Effector CD4-positive, alpha-beta T cell (primary cell): ENCODE results near the gene MMP14.
"Not testable (repeated sequence)": the region's sequence is repeated elsewhere in the genome, so short reads cannot be mapped to it uniquely, and the experiment has no call there.

Experiments used
- DNase-seq: peaks from one replicate; pipeline ENCODE4 v3.0.0-alpha.2; 2020

Gene MMP14

DNA sequence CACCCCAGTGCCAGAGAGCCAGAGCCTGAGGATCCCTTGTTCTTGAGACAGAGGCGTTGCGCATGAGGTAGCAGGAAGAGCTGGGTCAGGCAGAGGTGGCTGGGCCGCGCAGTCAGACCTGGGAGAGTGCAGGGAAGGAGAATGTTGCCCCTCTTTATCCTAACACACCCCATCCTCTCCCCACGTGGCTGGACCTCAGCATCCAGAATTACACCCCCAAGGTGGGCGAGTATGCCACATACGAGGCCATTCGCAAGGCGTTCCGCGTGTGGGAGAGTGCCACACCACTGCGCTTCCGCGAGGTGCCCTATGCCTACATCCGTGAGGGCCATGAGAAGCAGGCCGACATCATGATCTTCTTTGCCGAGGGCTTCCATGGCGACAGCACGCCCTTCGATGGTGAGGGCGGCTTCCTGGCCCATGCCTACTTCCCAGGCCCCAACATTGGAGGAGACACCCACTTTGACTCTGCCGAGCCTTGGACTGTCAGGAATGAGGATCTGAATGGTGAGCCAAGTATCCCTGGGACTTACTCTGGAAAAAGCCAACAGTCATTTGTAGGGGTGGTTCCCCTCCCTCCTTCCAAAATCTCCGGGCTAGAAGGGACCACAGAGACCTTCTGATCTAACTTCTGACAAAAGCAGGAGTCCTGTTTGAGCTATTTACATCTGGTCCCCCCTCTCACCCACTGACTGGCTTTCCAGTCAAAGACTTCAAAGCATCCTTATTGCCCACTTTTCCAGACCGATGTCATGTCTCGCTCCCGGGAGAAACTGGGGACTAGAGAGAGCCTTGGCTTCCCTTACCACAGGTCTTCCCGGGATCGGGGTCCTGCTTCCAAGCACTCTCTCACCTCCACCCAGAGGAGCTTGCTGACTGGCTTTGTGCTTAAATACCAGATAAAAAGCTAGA lies 6.1 kb downstream of the MMP14 start:
- DNase-seq, result no peak

DNA sequence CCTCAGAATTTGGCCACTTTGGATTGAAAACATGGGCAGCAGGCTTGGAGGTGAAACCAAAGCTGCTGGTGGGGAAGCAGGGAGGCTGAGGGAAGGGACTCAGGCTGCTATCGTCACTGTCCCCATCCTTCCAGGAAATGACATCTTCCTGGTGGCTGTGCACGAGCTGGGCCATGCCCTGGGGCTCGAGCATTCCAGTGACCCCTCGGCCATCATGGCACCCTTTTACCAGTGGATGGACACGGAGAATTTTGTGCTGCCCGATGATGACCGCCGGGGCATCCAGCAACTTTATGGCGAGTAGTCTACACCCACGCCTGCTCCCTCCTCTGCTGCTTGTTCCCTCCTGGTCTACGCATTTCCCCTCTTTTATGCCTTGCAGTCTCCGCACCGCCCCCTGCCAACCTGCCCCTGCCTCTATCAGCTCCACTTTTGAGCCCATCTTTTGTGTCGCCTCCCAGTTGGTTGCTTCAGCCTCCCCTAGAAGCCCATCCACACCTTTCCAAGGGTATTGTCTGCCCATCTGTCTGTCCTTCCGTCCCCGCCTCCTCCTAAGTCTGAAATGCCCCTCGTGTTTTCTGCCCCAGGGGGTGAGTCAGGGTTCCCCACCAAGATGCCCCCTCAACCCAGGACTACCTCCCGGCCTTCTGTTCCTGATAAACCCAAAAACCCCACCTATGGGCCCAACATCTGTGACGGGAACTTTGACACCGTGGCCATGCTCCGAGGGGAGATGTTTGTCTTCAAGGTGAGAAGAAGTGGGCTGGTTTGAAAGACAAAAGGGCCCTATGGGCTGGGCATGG lies 6.9 kb downstream of the MMP14 start:
- DNase-seq, result no peak

DNA sequence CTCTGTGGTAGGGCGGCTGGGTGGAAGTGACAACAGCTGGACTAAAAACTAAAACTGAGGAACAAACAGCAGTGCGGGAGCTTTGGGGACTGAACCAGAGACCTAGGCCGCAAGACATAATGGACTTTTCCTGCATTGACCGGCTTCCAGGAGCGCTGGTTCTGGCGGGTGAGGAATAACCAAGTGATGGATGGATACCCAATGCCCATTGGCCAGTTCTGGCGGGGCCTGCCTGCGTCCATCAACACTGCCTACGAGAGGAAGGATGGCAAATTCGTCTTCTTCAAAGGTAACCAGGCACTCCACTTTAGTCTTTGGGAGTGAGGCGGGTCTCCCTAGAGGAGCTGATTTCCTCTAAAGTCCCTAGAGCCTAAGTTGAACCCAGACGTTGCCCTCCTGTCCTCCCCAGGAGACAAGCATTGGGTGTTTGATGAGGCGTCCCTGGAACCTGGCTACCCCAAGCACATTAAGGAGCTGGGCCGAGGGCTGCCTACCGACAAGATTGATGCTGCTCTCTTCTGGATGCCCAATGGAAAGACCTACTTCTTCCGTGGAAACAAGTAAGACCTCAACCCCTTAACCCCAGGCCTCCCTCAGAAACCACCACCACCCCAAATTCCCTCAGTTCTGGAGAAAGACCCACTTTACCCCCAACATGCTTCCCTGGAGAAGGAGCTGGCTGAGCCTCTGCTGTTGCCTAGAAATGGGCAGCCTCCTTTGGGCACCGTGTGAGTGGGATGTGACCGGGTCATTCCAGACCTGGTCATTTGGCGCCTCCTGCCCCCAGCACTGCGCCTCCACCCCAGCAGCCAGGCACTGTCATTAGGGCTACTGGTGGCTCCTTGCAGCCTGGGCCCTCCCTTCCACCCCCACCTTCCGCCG lies 8.1 kb downstream of the MMP14 start:
- DNase-seq, result no peak

DNA sequence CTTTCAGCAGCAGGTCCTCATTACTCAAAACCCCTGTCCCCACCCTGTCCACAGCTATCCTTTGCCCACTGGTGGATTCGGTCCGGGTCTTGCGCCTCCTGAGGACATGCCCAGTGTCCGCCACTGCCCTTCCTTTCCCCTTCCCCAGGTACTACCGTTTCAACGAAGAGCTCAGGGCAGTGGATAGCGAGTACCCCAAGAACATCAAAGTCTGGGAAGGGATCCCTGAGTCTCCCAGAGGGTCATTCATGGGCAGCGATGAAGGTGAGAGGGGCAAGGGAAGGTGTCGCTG lies 8.7 kb downstream of the MMP14 start:
- no peak for DNase-seq

DNA sequence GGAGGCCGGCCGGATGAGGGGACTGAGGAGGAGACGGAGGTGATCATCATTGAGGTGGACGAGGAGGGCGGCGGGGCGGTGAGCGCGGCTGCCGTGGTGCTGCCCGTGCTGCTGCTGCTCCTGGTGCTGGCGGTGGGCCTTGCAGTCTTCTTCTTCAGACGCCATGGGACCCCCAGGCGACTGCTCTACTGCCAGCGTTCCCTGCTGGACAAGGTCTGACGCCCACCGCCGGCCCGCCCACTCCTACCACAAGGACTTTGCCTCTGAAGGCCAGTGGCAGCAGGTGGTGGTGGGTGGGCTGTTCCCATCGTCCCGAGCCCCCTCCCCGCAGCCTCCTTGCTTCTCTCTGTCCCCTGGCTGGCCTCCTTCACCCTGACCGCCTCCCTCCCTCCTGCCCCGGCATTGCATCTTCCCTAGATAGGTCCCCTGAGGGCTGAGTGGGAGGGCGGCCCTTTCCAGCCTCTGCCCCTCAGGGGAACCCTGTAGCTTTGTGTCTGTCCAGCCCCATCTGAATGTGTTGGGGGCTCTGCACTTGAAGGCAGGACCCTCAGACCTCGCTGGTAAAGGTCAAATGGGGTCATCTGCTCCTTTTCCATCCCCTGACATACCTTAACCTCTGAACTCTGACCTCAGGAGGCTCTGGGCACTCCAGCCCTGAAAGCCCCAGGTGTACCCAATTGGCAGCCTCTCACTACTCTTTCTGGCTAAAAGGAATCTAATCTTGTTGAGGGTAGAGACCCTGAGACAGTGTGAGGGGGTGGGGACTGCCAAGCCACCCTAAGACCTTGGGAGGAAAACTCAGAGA lies 9.6 kb downstream of the MMP14 start:
- DNase-seq, result no peak

DNA sequence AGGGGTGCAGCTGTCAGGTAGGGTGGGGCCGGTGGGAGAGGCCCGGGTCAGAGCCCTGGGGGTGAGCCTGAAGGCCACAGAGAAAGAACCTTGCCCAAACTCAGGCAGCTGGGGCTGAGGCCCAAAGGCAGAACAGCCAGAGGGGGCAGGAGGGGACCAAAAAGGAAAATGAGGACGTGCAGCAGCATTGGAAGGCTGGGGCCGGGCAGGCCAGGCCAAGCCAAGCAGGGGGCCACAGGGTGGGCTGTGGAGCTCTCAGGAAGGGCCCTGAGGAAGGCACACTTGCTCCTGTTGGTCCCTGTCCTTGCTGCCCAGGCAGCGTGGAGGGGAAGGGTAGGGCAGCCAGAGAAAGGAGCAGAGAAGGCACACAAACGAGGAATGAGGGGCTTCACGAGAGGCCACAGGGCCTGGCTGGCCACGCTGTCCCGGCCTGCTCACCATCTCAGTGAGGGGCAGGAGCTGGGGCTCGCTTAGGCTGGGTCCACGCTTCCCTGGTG lies 10.5 kb downstream of the MMP14 start:
- no peak for DNase-seq

DNA sequence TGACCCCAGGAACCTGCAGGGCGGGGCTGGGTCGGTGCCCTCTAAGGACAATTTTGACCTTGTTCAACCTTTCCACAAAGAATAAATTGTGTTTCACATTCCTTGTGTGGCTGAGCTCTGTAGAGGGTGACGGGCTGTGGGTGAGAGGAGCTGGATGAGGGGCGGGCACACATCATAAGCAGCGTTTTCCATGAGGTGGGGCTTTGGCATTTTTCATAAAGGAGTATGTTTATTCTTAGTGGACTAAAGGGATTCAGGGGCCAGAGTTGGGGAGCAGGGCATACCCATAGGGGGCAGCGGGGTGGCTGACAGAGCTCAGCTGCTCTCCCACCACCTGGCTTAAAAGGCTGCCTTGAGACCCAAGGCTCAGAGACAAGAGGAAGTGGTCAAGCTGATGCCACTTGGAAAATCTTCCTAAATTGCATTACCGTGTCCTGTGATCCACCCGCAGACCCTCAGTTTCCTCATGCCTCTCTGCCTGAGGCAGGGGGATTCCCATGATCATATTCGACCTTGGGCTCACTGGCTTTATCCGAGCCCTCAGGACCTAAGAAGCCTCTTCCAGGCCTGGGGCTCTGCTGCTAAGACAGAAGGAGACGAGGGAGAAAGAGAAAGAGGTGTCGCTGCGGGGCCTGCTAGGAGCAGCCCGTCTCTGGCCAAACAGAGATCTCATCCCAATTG lies 11.4 kb downstream of the MMP14 start:
- DNase-seq, result no peak

DNA sequence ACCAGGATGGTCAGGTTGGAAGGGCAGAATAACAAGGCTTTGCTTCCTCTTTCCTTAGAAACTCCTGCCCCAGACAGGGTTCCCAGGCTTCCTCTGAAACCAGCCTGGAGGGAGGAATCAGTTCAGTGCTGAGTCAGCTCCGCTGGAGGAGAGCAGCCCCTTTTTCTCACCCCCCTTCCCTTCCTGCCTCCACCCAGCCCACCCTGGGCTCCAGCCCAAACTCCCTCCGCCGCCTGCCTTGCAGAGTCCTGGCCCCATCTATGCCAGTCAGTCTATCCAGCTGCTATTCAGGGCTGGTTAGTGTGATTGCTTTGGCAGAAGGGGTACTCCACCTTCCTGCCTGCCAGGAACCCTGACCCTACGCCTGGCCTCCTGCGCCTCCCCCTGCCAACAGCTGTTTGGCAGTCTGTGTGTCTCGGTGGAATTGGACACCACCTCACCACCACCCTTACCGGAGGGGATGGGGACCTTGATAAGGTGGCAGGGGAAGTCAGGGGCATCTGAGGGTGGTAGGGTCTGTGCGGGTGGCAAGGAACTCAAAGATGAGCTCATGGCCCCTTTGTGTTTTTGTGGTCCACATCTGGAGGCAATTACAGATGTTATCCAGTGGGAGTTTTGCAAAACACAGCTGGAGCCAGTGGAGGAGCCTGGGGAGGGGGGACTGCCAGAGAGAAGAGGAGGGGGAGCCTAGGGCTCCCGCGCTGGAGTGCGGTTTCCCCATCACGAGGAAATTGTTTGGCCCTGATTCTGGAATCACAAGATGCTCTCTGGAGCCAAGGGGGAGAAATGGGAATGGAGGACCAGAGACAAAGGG lies 12.2 kb downstream of the MMP14 start:
- DNase-seq, result no peak

DNA sequence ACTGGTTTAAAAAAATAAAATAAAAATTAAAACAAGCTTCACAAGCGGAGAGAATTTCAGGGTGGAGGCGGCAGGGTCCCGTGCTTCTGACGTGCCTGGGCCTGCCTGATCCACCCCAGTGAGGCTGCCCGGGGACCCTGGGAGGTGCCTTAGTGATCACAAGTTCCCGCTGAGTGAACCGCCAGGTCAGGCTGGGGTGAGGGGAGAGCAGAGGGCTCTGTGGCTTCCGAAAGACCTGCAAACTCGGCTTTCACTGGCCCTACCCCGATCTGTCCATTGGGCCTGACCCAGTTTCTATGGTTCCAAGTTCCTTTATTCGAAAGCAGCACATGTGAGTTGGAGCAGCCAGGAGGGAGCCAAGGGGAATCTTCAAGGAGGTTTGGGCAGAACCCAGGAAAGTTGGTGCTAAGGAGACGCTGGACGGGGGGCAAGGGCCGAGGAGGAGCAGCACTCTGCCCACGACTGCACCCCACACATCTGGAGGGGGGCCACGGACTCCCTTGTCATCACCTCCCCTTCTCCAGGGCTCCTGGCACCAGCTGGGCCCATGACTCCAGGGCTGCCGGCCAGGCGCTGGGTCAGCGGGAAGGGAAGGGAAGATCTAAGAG lies 12.9 kb downstream of the MMP14 start:
- no peak for DNase-seq

DNA sequence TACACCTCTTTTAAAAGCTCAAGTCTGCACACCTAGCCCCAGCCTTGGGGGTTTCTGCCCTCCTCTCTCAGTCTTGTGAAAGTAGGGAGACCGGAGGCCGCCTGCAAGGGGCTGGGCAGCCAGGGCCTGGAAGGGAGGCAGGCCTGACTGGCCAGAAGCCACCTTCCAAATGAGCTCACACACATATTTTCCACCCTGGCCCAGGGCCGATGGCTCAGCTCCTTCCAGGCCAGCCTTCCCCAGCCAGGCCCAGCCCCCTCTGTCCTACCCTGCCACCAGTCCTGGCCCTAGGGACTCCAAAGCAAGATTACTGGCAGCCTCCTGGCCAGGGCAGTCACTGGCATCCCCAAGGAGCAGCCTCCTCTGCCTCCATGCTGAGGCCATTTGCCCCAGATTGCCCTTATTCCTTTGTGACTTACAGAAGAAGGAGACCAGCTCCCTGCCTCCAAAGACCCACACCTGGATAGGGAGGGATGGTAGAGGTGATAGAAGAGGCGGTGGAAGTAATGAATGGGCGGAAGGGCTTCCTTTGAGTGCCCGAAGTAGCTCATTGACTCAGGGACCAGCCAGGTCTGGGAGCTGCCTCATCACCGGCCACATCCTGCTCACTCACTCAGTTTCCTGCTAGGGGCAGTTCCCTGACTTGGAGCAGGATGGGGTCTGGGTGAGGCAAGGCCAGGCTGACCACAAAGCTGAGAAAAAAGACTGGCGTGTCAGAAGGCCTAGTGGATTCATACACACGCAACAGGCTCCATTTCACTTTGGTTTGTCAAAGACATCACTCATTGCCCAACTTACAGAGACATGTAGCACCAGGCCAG lies 14.8 kb downstream of the MMP14 start:
- no peak for DNase-seq

DNA sequence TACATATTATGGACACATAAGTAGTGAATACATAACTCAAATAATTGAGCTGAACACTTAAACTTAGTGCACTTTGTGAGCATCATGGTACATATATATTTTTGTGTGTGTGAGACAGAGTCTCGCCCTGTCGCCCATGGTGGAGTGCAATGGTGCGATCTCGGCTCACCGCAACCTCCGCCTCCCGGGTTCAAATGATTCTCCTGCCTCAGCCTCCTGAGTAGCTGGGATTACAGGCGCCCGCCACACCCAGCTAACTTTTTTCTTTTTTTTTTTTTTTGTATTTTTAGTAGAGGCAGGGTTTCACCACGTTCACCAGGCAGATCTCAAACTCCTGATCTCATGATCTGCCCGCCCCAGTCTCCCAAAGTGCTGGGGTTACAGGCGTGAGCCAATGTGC lies 15.8 kb downstream of the MMP14 start:
- not testable (repeated sequence) for DNase-seq

DNA sequence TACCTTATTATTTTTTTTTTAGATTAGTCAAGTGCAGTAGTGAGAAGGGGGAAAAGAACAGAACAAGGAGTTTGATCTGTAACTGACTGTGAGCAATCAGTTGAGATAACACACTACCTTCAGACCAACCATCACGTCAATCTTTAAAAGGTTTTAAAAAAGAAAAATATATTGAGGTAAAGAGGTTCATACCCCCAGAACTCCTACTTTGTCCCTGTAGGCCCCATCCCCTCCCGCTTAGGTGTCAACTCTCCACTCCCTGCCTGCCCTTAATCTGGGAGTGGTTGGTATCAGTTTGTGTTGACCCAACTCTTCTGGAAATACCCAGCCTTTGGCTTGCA lies 16.2 kb downstream of the MMP14 start:
- DNase-seq, result no peak

DNA sequence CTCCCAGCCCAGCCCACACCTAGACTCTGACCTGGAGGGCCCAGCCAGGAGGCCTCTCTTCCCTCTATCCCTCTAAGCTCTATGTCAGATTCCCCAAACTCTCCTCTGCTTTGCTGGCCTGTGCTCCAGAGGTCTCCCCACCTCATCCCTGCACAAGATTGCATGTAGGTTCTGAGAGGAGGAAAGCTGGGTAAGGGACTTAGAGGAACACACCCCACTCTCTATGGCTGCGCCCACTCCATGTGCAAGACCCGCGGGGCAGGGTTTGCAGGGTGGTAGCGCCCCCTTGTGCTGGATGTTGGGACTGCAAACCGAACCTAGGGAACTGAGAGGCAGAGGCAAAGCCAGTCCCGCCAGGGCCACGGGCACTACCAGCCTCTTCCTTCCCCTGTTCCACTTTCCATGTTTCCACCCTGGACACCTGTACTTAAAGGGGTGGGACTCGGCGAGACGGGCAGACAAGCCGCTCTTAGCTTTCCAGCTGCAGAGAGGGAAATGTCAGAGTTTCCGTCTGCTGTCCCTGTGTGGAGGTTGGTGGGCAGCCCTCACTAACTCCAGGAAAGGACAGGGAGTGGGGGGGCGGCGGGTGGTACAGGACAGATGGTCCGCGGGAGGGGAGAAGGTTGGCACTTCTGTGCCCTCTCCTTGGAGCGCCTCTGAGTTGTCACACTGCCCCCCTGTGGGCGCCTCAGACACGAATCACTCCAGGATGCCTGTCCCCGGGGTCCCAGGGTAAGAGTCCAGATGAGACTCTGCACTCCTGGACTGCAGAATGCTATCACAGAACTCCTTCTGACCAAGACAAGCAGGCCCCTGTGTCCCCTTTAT lies 16.8 kb downstream of the MMP14 start:
- peak; percentile 84 for DNase-seq

DNA sequence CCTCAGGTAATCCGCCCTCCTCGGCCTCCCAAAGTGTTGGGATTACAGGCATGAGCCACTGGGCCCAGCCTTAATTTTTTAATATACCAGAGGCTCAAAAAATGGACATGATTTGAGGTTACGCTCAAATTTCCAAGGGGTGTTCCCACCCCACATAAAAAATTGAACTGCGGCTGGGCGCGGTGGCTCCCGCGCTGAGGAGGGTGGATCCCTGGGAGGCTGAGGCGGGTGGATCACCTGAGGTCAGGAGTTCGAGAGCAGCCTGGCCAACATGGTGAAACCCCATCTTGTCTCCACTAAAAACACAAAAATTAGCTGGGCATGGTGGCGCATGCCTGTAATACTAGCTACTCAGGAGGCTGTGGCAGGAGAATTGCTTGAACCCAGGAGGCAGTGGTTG lies 17.9 kb downstream of the MMP14 start:
- DNase-seq, result not testable (repeated sequence)

DNA sequence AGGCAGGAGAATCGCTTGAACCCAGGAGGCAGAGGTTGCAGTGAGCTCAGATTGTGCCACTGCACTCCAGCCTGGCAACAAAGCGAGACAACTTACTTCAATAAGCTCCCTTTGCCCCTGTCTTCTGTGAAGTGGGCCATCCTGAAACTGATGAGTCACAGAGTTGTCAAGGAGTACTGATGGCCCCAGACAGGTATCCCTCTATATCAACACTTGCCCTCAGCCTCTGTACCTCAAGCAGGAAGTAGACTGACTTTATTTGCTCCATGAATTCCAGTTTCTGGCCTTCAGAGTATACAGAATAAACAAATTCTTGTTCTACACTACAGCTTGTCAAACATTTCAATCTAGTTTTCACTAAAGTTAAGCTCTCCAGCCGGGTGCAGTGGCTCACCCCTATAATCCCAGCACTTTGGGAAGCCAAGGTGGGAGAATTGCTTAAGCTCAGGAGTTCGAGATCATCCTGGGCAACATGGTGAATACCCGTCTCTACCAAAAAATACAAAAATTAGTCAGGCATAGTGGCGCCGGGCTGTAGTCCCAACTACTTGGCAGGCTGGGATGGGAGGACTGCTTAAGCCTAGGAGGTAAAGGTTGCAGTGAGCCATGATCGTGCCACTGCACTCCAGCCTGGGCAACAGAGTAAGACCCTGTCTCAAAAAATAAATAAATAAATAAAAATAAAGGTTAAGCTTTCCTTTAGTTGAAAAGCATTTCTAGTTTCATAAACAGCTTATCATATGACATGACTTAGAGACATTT lies 18.8 kb downstream of the MMP14 start:
- DNase-seq, result no peak

DNA sequence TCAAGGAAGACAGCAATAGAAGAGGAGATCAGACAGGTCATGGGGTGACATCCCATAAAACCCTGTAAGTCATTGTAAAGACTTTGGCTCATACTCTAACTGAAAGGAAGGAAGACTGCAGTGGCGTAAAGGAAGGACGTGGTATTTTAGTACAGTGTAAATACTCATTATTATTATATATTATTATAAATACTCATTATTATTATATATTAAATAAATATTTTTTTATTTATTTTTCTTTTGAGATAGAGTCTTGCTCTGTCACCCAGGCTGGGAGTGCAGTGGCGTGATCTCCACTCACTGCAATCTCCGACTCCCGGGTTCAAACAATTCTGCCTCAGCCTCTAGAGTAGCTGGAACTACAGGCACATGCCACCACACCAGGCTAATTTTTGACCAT lies 20.0 kb downstream of the MMP14 start:
- DNase-seq, result no peak

DNA sequence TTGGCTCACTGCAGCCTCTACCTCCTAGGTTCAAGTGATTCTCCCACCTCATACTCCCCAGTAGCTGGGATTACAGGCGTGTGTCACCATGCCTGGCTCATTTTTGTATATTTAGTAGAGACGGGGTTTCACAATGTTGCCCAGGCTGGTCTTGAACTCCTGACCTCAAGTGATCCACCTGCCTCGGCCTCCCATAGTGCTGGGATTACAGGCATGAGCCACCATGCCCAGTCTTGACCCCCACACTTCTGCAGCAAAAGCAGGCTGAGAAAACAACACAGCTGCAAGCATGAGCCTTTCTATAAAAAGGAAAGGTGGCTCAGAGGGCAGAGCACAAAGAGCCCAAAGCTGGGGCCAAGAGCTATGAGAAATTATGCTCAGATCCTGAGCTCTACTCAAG lies 24.0 kb downstream of the MMP14 start:
- not testable (repeated sequence) for DNase-seq

DNA sequence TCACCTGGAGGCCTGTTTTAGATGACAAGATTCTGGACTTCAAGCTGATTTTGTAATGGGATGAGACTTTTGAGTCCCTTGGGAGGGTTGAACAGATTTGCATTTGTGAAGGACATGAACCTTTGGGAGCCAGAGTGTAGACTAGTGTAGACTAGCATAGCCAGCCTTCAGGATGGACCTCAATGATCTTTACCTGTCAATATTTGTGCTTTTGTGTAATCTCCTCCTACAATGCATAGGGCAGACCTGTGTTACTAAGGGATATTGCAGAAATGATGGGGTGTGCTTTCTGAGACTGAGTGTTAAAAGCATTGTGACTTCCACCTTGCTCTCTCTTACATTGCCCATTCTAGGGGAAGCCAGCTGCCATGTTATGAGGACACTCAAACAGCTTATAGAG lies 25.3 kb downstream of the MMP14 start:
- no peak for DNase-seq
